Activated T-helper 9 cell treated with anti-CD3 and anti-CD28 coated beads, Interleukin-2, amount 50 U/mL, for 16 hours (primary cell): ENCODE measurements around the gene CBX2.

Experiments used
- DNase-seq: peaks from one replicate; pipeline ENCODE4 v3.0.0-alpha.2; 2020; ENCODE audit warnings: low read depth

Gene CBX2

GRCh38 chr17:79799538-79800324, 21.8 kb downstream of the CBX2 start:
- no peak for DNase-seq

GRCh38 chr17:79800325-79801155, 22.6 kb downstream of the CBX2 start:
- DNase-seq = no peak

GRCh38 chr17:79801156-79802038, 23.4 kb downstream of the CBX2 start:
- DNase-seq = no peak

GRCh38 chr17:79802039-79802735, 24.2 kb downstream of the CBX2 start:
- DNase-seq = no peak

GRCh38 chr17:79802736-79803420, 24.9 kb downstream of the CBX2 start:
- DNase-seq = no peak

- no peak for DNase-seq
Observed at GRCh38 chr17:79803421-79803996, 25.6 kb downstream of the CBX2 start.

GRCh38 chr17:79803997-79804855, 26.3 kb downstream of the CBX2 start:
- peak; percentile 60 for DNase-seq

- DNase-seq = no peak
Observed at GRCh38 chr17:79804856-79805696, 27.1 kb downstream of the CBX2 start.

- no peak for DNase-seq
Observed at GRCh38 chr17:79806446-79806760, 28.5 kb downstream of the CBX2 start.

- DNase-seq = no peak
Observed at GRCh38 chr17:79806863-79807720, 29.1 kb downstream of the CBX2 start.

GRCh38 chr17:79808763-79809529, 31.0 kb downstream of the CBX2 start:
- DNase-seq = no peak

- DNase-seq = no peak
Observed at GRCh38 chr17:79809530-79810129, 31.7 kb downstream of the CBX2 start.

GRCh38 chr17:79810130-79811010, 32.4 kb downstream of the CBX2 start:
- DNase-seq = peak; percentile 69

GRCh38 chr17:79811011-79811867, 33.3 kb downstream of the CBX2 start:
- no peak for DNase-seq

GRCh38 chr17:79811868-79812352, 34.0 kb downstream of the CBX2 start:
- DNase-seq = no peak
